K562 (cell line): Measurements from ENCODE around the gene ST6GALNAC1. TPM values are rescaled to one million over a fixed set of nuclear protein-coding genes. Genes with fewer than 3 reads are reported as not detected.

Experiments
- ATF6 ChIP-seq: sonication (generic); formaldehyde crosslinking; IDR thresholded peaks from 2 replicates; pipeline ENCODE4 v1.4.0; 2020; ENCODE audit warnings: mild to moderate bottlenecking, missing genetic modification reagents
- CSDE1 ChIP-seq, 2 experiments: fragments of 450-650 bp; IDR thresholded peaks; 2 replicates each; pipeline ENCODE4 v1.6.1; 2016; ENCODE audit warnings: mild to moderate bottlenecking in 1 of 2
- NCOA4 ChIP-seq: fragments of 450-650 bp; IDR thresholded peaks from 2 replicates; pipeline ENCODE4 v1.6.1; 2018; ENCODE audit warnings: mild to moderate bottlenecking; ENCODE audit not compliant: partially characterized antibody
- NR2C1 ChIP-seq, 2 experiments: fragments of 450-650 bp; IDR thresholded peaks; 2 replicates each; pipeline ENCODE4 v1.6.1; 2017; ENCODE audit warnings: mild to moderate bottlenecking in 2 of 2, antibody characterized with exemption in 1 of 2, inconsistent platforms in 1 of 2, missing compliant biosample characterization in 1 of 2, missing genetic modification characterization in 1 of 2
- NR4A1 ChIP-seq, 2 experiments: fragments of 250-450 bp in 1 of 2; fragments of 450-650 bp in 1 of 2; sonication (Bioruptor Pico) in 1 of 2; IDR thresholded peaks; 2 replicates each; pipeline versions ENCODE4 v1.4.0 to v1.6.1; 2016 to 2020; ENCODE audit warnings: mild to moderate bottlenecking in 2 of 2, missing compliant biosample characterization in 1 of 2, missing genetic modification characterization in 1 of 2, moderate library complexity in 1 of 2
- PTTG1 ChIP-seq: fragments of 450-650 bp; IDR thresholded peaks from 2 replicates; pipeline ENCODE4 v1.6.1; 2016; ENCODE audit warnings: low read depth, mild to moderate bottlenecking, missing genetic modification characterization, missing compliant biosample characterization
- RAD21 ChIP-seq, 2 experiments: fragments of 250-450 bp in 1 of 2; fragments of 450-650 bp in 1 of 2; sonication (Bioruptor Pico) in 1 of 2; formaldehyde crosslinking in 1 of 2; IDR thresholded peaks in 1 of 2; conservative IDR thresholded peaks in 1 of 2; 2 replicates each; pipeline versions ENCODE4 v1.4.0 to v1.8.0; 2020 to 2022; ENCODE audit warnings: mild to moderate bottlenecking in 2 of 2, moderate library complexity in 1 of 2
- SRF ChIP-seq, 2 experiments: fragments of 250-450, 450-650 bp in 1 of 2; sonication (Bioruptor Pico) in 1 of 2; sonication (generic) in 1 of 2; formaldehyde crosslinking; IDR thresholded peaks; 2 replicates each; pipeline versions ENCODE4 v1.5.0 to v1.5.1; 2020 to 2022; ENCODE audit warnings: mild to moderate bottlenecking in 1 of 2, missing genetic modification reagents in 1 of 2
- SRSF1 ChIP-seq: fragments of 200-400 bp; formaldehyde crosslinking; IDR thresholded peaks from 2 replicates; pipeline ENCODE4 v1.6.1; 2017; ENCODE audit warnings: mild to moderate bottlenecking, low read depth, low read length, moderate library complexity
- STAT5B ChIP-seq: fragments of 250-450 bp; sonication (Bioruptor Pico); IDR thresholded peaks from 2 replicates; pipeline ENCODE4 v1.8.0; 2021; ENCODE audit warnings: mild to moderate bottlenecking, inconsistent platforms
- TOE1 ChIP-seq, 2 experiments: fragments of 450-650 bp in 1 of 2; sonication (generic) in 1 of 2; formaldehyde crosslinking in 1 of 2; IDR thresholded peaks; 2 replicates each; pipeline versions ENCODE4 v1.7.1 to v1.8.0; 2016 to 2022; ENCODE audit warnings: borderline replicate concordance in 2 of 2, mild to moderate bottlenecking in 2 of 2, antibody characterized with exemption in 1 of 2, inconsistent platforms in 1 of 2, low read depth in 1 of 2, missing genetic modification reagents in 1 of 2, moderate library complexity in 1 of 2
- ZBTB17 ChIP-seq: fragments of 450-650 bp; formaldehyde crosslinking; IDR thresholded peaks from 2 replicates; pipeline ENCODE4 v1.4.0; 2020; ENCODE audit warnings: mild to moderate bottlenecking
- ZNF444 ChIP-seq: fragments of 250-450 bp; sonication (Bioruptor Pico); IDR thresholded peaks from 2 replicates; pipeline ENCODE4 v1.4.0; 2020; ENCODE audit warnings: mild to moderate bottlenecking, moderate library complexity
- polyA plus RNA-seq, 8 experiments: library from polyadenylated mRNA; depleted of rRNA in 4 of 8; stranded (reverse) in 5 of 8; unstranded in 3 of 8; fragments of >200 nt; fragmentation: Nextera tagmentation in 2 of 8; fragmentation: Illumina TruSeq in 1 of 8; extraction: Ambion mirVana in 2 of 8; extraction: Trizol in 1 of 8; gene quantifications; 2 replicates each; pipeline versions ENCODE4 v1.2.1 to v1.2.3, GENCODE V29; 2011 to 2014; ENCODE audit warnings: inconsistent platforms in 1 of 8, missing spikeins in 1 of 8
- total RNA-seq, 7 experiments: library from RNA; depleted of rRNA in 6 of 7; stranded (reverse); fragments of >200 nt in 6 of 7; fragmentation: Illumina TruSeq in 2 of 7; extraction: Trizol in 2 of 7; gene quantifications; 2 replicates each; pipeline versions ENCODE4 v1.2.1 to v1.2.3, GENCODE V29; 2011 to 2021; ENCODE audit warnings: low replicate concordance in 1 of 7
- TF ChIP-seq, protein P1 (sequence below), 2 experiments: fragments of 150-350 bp in 1 of 2; IDR thresholded peaks; 2 replicates each; pipeline ENCODE4 v1.6.1; 2012 to 2016; ENCODE audit warnings: low read depth in 2 of 2, low read length in 2 of 2, mild to moderate bottlenecking in 1 of 2, moderate library complexity in 1 of 2
- TF ChIP-seq, protein P2 (sequence below): IDR thresholded peaks from 3 replicates; pipeline ENCODE4 v1.6.1; 2011; ENCODE audit warnings: borderline replicate concordance, mild to moderate bottlenecking, moderate library complexity; ENCODE audit not compliant: insufficient read length; ENCODE audit errors: extremely low read depth
- TF ChIP-seq, protein P3 (sequence below): IDR thresholded peaks from 2 replicates; pipeline ENCODE4 v1.6.1; 2012; ENCODE audit warnings: low read depth, low read length, improper control_type of control experiment, borderline replicate concordance

The ST6GALNAC1 gene
- total and polyA plus RNA-seq, 9 of the 15 experiments (the other 6 are each of a cell fraction or from before 2014, with no cell fraction given) = 20.6 to 68.4 (median 50.5) TPM

GRCh38 chr17:76641501-76641900 lies 2.1 kb downstream of the ST6GALNAC1 start (continued):
- no peak for TF ChIP-seq NR2C1 (IDR thresholded peaks at IDR 0.05)
- 0 out of 2 replicates have a peak, but pooled peaks have one; percentile 8 for TF ChIP-seq NR2C1 (tag; IDR thresholded peaks at IDR 0.05)
- TF ChIP-seq SRF (CRISPR knock-in tag; IDR thresholded peaks at IDR 0.05) = no peak
- TF ChIP-seq NR4A1 (CRISPR knock-in tag; IDR thresholded peaks at IDR 0.05) = no peak
- TF ChIP-seq NR4A1 (tag; IDR thresholded peaks at IDR 0.05) = no peak
- TF ChIP-seq RAD21 (CRISPR knock-in tag; conservative IDR thresholded peaks at IDR 0.05 in 1 of 2, IDR thresholded peaks at IDR 0.05 in 1 of 2) = no peak
- no peak for TF ChIP-seq NCOA4
- no peak for TF ChIP-seq TOE1 (IDR thresholded peaks at IDR 0.05; ENCODE audit: borderline replicate concordance)
- TF ChIP-seq TOE1 (CRISPR knock-in tag; IDR thresholded peaks at IDR 0.05; ENCODE audit: borderline replicate concordance, low read depth) = no peak
- no peak for TF ChIP-seq PTTG1 (tag)
- TF ChIP-seq ZBTB17 (CRISPR knock-in tag) = no peak
- TF ChIP-seq STAT5B = no peak
- TF ChIP-seq, protein P1, sequence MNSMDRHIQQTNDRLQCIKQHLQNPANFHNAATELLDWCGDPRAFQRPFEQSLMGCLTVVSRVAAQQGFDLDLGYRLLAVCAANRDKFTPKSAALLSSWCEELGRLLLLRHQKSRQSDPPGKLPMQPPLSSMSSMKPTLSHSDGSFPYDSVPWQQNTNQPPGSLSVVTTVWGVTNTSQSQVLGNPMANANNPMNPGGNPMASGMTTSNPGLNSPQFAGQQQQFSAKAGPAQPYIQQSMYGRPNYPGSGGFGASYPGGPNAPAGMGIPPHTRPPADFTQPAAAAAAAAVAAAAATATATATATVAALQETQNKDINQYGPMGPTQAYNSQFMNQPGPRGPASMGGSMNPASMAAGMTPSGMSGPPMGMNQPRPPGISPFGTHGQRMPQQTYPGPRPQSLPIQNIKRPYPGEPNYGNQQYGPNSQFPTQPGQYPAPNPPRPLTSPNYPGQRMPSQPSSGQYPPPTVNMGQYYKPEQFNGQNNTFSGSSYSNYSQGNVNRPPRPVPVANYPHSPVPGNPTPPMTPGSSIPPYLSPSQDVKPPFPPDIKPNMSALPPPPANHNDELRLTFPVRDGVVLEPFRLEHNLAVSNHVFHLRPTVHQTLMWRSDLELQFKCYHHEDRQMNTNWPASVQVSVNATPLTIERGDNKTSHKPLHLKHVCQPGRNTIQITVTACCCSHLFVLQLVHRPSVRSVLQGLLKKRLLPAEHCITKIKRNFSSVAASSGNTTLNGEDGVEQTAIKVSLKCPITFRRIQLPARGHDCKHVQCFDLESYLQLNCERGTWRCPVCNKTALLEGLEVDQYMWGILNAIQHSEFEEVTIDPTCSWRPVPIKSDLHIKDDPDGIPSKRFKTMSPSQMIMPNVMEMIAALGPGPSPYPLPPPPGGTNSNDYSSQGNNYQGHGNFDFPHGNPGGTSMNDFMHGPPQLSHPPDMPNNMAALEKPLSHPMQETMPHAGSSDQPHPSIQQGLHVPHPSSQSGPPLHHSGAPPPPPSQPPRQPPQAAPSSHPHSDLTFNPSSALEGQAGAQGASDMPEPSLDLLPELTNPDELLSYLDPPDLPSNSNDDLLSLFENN (IDR thresholded peaks at IDR 0.05; ENCODE audit: low read depth in 2 of 2, low read length in 2 of 2) = no peak
- no peak for TF ChIP-seq ATF6 (CRISPR knock-in tag)
- TF ChIP-seq, protein P2, sequence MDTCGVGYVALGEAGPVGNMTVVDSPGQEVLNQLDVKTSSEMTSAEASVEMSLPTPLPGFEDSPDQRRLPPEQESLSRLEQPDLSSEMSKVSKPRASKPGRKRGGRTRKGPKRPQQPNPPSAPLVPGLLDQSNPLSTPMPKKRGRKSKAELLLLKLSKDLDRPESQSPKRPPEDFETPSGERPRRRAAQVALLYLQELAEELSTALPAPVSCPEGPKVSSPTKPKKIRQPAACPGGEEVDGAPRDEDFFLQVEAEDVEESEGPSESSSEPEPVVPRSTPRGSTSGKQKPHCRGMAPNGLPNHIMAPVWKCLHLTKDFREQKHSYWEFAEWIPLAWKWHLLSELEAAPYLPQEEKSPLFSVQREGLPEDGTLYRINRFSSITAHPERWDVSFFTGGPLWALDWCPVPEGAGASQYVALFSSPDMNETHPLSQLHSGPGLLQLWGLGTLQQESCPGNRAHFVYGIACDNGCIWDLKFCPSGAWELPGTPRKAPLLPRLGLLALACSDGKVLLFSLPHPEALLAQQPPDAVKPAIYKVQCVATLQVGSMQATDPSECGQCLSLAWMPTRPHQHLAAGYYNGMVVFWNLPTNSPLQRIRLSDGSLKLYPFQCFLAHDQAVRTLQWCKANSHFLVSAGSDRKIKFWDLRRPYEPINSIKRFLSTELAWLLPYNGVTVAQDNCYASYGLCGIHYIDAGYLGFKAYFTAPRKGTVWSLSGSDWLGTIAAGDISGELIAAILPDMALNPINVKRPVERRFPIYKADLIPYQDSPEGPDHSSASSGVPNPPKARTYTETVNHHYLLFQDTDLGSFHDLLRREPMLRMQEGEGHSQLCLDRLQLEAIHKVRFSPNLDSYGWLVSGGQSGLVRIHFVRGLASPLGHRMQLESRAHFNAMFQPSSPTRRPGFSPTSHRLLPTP = no peak
- TF ChIP-seq, protein P3, sequence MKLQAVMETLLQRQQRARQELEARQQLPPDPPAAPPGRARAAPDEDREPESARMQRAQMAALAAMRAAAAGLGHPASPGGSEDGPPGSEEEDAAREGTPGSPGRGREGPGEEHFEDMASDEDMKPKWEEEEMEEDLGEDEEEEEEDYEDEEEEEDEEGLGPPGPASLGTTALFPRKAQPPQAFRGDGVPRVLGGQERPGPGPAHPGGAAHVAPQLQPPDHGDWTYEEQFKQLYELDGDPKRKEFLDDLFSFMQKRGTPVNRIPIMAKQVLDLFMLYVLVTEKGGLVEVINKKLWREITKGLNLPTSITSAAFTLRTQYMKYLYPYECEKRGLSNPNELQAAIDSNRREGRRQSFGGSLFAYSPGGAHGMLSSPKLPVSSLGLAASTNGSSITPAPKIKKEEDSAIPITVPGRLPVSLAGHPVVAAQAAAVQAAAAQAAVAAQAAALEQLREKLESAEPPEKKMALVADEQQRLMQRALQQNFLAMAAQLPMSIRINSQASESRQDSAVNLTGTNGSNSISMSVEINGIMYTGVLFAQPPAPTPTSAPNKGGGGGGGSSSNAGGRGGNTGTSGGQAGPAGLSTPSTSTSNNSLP = no peak
- no peak for TF ChIP-seq ZNF444
- no peak for TF ChIP-seq CSDE1 (IDR thresholded peaks at IDR 0.05)
- no peak for TF ChIP-seq SRSF1
